ENCODE results near the gene ATF6.
A peak's percentile ranks its signal among the peaks of the same experiment; 100 is the strongest.

Gene ATF6

GRCh38 chr1:161905269-161905884, 139.3 kb downstream of the ATF6 start:
- no peak overlapping the region for H3K4me3 ChIP-seq (ENCODE audit: low read length)
- DNase-seq (ENCODE audit: low read depth) = peak; percentile 17
- TF ChIP-seq, protein P1, sequence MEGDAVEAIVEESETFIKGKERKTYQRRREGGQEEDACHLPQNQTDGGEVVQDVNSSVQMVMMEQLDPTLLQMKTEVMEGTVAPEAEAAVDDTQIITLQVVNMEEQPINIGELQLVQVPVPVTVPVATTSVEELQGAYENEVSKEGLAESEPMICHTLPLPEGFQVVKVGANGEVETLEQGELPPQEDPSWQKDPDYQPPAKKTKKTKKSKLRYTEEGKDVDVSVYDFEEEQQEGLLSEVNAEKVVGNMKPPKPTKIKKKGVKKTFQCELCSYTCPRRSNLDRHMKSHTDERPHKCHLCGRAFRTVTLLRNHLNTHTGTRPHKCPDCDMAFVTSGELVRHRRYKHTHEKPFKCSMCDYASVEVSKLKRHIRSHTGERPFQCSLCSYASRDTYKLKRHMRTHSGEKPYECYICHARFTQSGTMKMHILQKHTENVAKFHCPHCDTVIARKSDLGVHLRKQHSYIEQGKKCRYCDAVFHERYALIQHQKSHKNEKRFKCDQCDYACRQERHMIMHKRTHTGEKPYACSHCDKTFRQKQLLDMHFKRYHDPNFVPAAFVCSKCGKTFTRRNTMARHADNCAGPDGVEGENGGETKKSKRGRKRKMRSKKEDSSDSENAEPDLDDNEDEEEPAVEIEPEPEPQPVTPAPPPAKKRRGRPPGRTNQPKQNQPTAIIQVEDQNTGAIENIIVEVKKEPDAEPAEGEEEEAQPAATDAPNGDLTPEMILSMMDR (conservative IDR thresholded peaks at IDR 0.05; ENCODE audit: low read length) = peak; percentile 41

DNA sequence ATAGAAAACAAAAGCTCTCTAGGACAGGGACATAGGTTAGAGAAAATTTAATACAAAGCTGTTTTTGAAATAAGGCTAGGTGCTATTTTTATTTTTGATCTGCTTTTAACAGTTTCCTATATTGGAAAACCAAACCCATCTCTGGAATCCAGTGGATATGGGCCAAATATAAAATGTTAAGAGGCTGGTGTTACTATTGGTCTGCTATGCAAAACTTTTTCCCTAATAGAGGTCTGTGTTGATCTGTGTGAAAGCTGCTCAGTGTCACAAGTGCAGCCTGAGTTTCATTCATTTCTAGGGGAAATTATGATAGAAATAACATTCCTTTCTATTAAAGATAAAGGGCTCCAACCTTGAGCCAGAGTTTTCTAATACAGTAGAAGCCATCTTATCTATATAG, 141.1 kb downstream of the ATF6 start:
- DNase-seq (ENCODE audit: low read depth) = no peak
- no peak overlapping the region for H3K4me3 ChIP-seq (ENCODE audit: low read length)
- TF ChIP-seq, protein P1 (conservative IDR thresholded peaks at IDR 0.05; ENCODE audit: low read length) = no peak

GRCh38 chr1:161908264-161908663, 142.1 kb downstream of the ATF6 start:
- TF ChIP-seq, protein P1 (conservative IDR thresholded peaks at IDR 0.05; ENCODE audit: low read length) = no peak
- no peak for DNase-seq (ENCODE audit: low read depth)
- H3K4me3 ChIP-seq (ENCODE audit: low read length) = no peak overlapping the region

- TF ChIP-seq, protein P1 (conservative IDR thresholded peaks at IDR 0.05; ENCODE audit: low read length) = no peak
- peak; percentile 61 for DNase-seq (ENCODE audit: low read depth)
These were observed 144.5 kb downstream of the ATF6 start for GRCh38 chr1:161910604-161911003.

GRCh38 chr1:161913482-161914140, 147.5 kb downstream of the ATF6 start:
- TF ChIP-seq, protein P1 (conservative IDR thresholded peaks at IDR 0.05; ENCODE audit: low read length) = no peak
- H3K4me3 ChIP-seq (ENCODE audit: low read length) = no peak overlapping the region
- DNase-seq (ENCODE audit: low read depth) = peak; percentile 33

More at GRCh38 chr1:161910604-161911003, 144.5 kb downstream of the ATF6 start:
- no peak overlapping the region for H3K4me3 ChIP-seq (ENCODE audit: low read length)

DNA sequence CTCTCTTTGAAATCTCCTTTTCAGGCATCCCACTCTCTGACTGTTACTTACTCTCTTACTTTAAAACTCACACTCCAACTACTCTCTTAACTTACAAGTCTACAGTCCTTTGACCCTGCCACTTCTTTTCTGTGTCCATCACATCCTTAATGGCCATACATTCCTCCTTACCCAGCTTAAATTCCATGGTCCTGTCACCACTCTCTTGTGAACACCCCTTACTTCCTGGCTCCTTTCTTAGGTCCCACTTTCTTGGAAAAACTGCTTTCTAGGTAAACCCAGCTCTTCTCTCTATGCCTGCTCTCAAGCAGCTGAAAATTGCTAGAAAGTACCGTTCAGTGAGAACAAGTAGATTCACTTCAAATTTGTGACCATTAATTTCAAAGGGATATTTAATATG, 148.5 kb downstream of the ATF6 start:
- no peak overlapping the region for H3K4me3 ChIP-seq (ENCODE audit: low read length)
- DNase-seq (ENCODE audit: low read depth) = no peak
- TF ChIP-seq, protein P1 (conservative IDR thresholded peaks at IDR 0.05; ENCODE audit: low read length) = no peak

GRCh38 chr1:161915051-161915503, 149.0 kb downstream of the ATF6 start:
- TF ChIP-seq, protein P1 (conservative IDR thresholded peaks at IDR 0.05; ENCODE audit: low read length) = no peak
- no peak for DNase-seq (ENCODE audit: low read depth)

More at GRCh38 chr1:161915051-161915503, 149.0 kb downstream of the ATF6 start:
- no peak overlapping the region for H3K4me3 ChIP-seq (ENCODE audit: low read length)
